NCI-H774 (cell line): ENCODE measurements around the gene KDELR1.

ENCODE experiments used
- DNase-seq: peaks from one replicate; lab custom pipeline; 2025; lab: John Stamatoyannopoulos, UW

Gene KDELR1

GRCh38 chr19:48342414-48342738 is 49.0 kb downstream of the KDELR1 start:
- DNase-seq, result no peak

- DNase-seq, result no peak
Observed at GRCh38 chr19:48341515-48342413, 49.6 kb downstream of the KDELR1 start.

GRCh38 chr19:48340995-48341394 is 50.4 kb downstream of the KDELR1 start:
- DNase-seq, result no peak

- DNase-seq, result no peak
Observed at GRCh38 chr19:48338802-48339503, 52.4 kb downstream of the KDELR1 start.

GRCh38 chr19:48338253-48338755 is 53.0 kb downstream of the KDELR1 start:
- DNase-seq, result no peak

- peak; percentile 91 for DNase-seq
Observed at GRCh38 chr19:48333467-48334384, 57.6 kb downstream of the KDELR1 start.

- peak; percentile 99 for DNase-seq
Observed at GRCh38 chr19:48332662-48333466, 58.5 kb downstream of the KDELR1 start.
